GM12892 (cell line): ENCODE measurements around the gene FAM72B.
"Not testable (repeated sequence)": the region's sequence is repeated elsewhere in the genome, so short reads cannot be mapped to it uniquely, and the experiment has no call there.

Experiments used
- POLR2A ChIP-seq: IDR thresholded peaks from 2 replicates; pipeline ENCODE4 v1.6.1; 2011; ENCODE audit warnings: low read depth, low read length, control low read depth
- POLR2AphosphoS5 ChIP-seq: IDR thresholded peaks from 2 replicates; pipeline ENCODE4 v1.6.1; 2011; ENCODE audit warnings: low read depth, low read length, control low read depth
- TAF1 ChIP-seq: IDR thresholded peaks from 2 replicates; pipeline ENCODE4 v1.6.1; 2011; ENCODE audit warnings: low read depth, mild to moderate bottlenecking, control low read depth, low read length, borderline replicate concordance

DNA sequence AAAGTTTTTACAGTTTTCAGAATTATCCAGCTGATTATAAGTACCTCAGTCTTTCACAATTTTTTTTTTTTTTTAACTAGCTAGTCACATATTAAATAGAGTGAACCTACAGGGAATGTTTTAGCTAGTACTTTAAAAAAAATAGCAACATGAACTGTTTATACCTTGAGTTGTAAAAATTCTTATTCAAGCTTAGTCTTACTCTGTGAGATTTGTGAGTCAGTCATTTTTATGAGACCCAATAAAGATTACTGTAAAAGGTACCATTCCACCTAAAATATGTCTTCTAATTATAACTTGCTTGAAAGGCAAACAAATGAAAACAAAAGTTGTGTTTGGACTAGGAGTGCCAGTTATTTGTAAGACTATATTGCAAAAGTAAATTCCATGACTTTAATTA, 5.9 kb downstream of the FAM72B start:
- TF ChIP-seq POLR2A, POLR2AphosphoS5, TAF1: not testable (repeated sequence)
